Activated B cell treated with CpG ODN at 0.5 μM for 24 hours (primary cell): ENCODE measurements around the gene CCL15. TPM values are rescaled to one million over a fixed set of nuclear protein-coding genes. Genes with fewer than 3 reads are reported as not detected.

Experiments used
- ATAC-seq: fragments of 200-7000 bp; cut with Tn5 transposase; one replicate; pipeline ENCODE4 v1.10.0; 2021; ENCODE audit warnings: low read depth, mild to moderate bottlenecking, moderate library complexity
- CTCF ChIA-PET: fragments of 350-600 bp; sonication (Branson Sonifier 250); formaldehyde crosslinking; loops from one replicate; lab custom pipeline; 2021; ENCODE audit warnings: antibody characterized with exemption; lab: Charles Lee
- POLR2A ChIA-PET: fragments of 350-600 bp; sonication (Branson Sonifier 250); formaldehyde crosslinking; loops from one replicate; lab custom pipeline; 2021; ENCODE audit warnings: antibody characterized with exemption; lab: Charles Lee
- DNase-seq: peaks from one replicate; pipeline ENCODE4 v3.0.0; 2022
- H3K27ac Mint-ChIP-seq: one replicate; pipeline ENCODE4 v1.8.0; 2020; ENCODE audit warnings: mixed read lengths
- H3K27me3 Mint-ChIP-seq: one replicate; pipeline ENCODE4 v1.8.0; 2021; ENCODE audit warnings: mixed read lengths
- H3K36me3 Mint-ChIP-seq: one replicate; pipeline ENCODE4 v1.8.0; 2021; ENCODE audit warnings: low read depth, mixed read lengths
- H3K4me1 Mint-ChIP-seq: one replicate; pipeline ENCODE4 v1.8.0; 2021; ENCODE audit warnings: mixed read lengths
- H3K4me3 Mint-ChIP-seq: one replicate; pipeline ENCODE4 v1.8.0; 2020; ENCODE audit warnings: mild to moderate bottlenecking, mixed read lengths
- H3K9me3 Mint-ChIP-seq: one replicate; pipeline ENCODE4 v1.8.0; 2020; ENCODE audit warnings: mixed read lengths
- intact Hi-C: fragments of 100-400 bp; cut with micrococcal nuclease; formaldehyde crosslinking; loops from one replicate; pipeline ENCODE4 v1.15.1; 2024
- total RNA-seq: library from RNA; stranded (reverse); gene quantifications from 2 replicates; pipeline ENCODE4 v1.2.3, GENCODE V29; 2022
- TF ChIP-seq, protein P1 (sequence below): fragments of 200-600 bp; IDR thresholded peaks from one replicate; pipeline ENCODE4 v1.8.0; 2022; ENCODE audit warnings: antibody characterized with exemption, mild to moderate bottlenecking

The CCL15 gene
- total RNA-seq, 1 donor from 2014 or later: not detected

DNA sequence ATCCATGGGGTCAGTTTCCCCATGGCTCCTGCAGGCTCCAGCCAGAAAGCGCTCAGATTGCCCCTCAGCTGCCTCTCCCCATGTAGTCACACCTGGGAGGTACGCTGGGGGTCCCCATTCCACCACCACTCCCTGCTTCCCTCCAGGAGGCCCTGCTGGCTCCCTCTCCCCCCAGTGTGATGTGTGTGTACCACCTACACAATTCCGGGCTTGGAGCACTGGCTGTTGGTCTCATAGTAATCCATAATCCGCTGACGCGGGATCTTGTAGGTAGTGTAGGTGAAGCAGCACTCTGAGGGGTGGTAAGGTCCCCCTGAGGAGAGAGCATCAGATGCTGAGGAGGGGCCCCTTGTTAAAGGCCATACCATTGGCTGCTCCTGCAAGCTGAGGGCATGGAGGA is 17.2 kb downstream of the CCL15 start:
- TF ChIP-seq, protein P1, sequence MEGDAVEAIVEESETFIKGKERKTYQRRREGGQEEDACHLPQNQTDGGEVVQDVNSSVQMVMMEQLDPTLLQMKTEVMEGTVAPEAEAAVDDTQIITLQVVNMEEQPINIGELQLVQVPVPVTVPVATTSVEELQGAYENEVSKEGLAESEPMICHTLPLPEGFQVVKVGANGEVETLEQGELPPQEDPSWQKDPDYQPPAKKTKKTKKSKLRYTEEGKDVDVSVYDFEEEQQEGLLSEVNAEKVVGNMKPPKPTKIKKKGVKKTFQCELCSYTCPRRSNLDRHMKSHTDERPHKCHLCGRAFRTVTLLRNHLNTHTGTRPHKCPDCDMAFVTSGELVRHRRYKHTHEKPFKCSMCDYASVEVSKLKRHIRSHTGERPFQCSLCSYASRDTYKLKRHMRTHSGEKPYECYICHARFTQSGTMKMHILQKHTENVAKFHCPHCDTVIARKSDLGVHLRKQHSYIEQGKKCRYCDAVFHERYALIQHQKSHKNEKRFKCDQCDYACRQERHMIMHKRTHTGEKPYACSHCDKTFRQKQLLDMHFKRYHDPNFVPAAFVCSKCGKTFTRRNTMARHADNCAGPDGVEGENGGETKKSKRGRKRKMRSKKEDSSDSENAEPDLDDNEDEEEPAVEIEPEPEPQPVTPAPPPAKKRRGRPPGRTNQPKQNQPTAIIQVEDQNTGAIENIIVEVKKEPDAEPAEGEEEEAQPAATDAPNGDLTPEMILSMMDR: no peak
- Mint-ChIP-seq H3K27ac (no peak overlapping the region), H3K36me3 (no peaks in the 10 kb centered on the region), H3K4me3 (no peak overlapping the region), H3K4me1 (peaks cover 2% of the 10 kb centered on the region), H3K9me3 (peaks cover 6% of the 10 kb centered on the region), H3K27me3 (peaks cover 9% of the 10 kb centered on the region)
- DNase-seq (no peak), ATAC-seq (no peak)
- CTCF ChIA-PET: interaction anchor here (2.8 to 19.6 kb wide), 2 partner anchors 89 to 163 kb away, joined by 16 to 481 read pairs; no protein-coding TSS in a partner anchor
- POLR2A ChIA-PET: no interaction called here
- intact Hi-C loops: no loop called here

DNA sequence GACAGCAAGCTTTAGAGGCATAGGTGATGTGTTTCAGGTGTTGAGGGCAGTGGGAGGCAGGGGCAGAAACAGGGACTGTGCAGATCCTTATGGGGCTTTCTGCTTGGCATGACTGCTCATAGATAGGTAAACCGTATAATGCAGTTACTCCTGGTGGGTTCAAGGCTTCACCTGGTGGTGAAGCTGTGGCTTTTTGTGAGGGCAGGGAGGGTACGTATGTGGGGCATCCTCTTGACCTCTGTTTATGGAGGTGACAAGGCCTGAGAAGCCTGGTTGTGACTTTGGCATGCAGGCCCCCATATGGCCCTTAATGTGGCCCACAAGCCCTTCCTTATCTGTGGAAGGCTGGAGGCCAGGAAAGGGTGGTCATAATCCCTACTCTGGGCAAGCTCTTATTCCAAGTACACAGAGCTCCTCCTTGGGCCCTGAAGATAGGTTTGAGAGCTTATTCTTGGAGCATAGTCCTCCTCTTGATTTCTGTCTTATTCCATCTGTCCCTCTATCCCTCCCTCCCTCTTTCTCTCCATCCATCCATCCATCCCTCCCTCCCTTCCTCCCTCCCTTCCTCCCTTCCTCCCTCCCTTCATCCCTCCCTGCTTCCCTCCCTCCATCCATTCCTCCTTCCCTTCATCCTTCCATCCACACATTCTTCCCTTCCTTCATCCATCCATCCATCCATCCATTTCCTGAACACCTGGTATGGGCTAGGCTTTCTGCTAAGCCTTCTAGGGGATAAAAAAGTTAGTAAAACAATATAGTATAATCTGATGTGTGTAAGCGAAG is 18.8 kb downstream of the CCL15 start:
- DNase-seq (no peak), ATAC-seq (no peak)
- POLR2A ChIA-PET: no interaction called here
- no peak overlapping the region for H3K27ac Mint-ChIP-seq
- H3K9me3 Mint-ChIP-seq: no peaks in the 10 kb centered on the region
- H3K36me3 Mint-ChIP-seq: no peaks in the 10 kb centered on the region
- peaks cover 7% of the 10 kb centered on the region for H3K4me1 Mint-ChIP-seq
- CTCF ChIA-PET: interaction anchor here (0.7 to 19.6 kb wide), 10 partner anchors 9 to 500 kb away, joined by 3 to 481 read pairs (median 6); no protein-coding TSS in a partner anchor
- H3K4me3 Mint-ChIP-seq: no peak overlapping the region
- TF ChIP-seq, protein P1: no peak
- peaks cover 11% of the 10 kb centered on the region for H3K27me3 Mint-ChIP-seq
- intact Hi-C loops: loop anchor here (1.0 kb wide), 1 partner anchor 167 kb away; no protein-coding TSS in a partner anchor

DNA sequence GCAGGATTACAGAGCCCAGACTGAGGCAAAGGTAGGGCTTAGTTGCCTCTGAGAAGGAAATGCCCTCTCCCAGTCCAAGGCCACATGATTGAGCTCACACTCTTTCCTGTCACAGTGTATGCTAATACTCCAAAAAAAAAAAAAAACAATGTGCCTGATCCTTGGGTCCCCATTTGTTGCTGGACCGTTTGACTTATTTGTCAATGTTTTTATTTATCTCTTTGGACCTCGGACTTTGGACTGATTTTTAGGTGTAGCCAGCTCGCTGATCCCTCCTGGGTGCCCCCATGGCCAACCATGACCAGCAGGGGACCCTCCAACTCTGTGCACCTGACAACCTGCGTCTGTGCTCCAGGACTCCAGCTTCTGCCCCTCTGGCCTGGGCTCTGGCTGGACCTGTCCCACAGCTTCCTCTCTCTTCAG is 19.4 kb downstream of the CCL15 start:
- POLR2A ChIA-PET: no interaction called here
- DNase-seq: no peak
- no peaks in the 10 kb centered on the region for H3K36me3 Mint-ChIP-seq

DNA sequence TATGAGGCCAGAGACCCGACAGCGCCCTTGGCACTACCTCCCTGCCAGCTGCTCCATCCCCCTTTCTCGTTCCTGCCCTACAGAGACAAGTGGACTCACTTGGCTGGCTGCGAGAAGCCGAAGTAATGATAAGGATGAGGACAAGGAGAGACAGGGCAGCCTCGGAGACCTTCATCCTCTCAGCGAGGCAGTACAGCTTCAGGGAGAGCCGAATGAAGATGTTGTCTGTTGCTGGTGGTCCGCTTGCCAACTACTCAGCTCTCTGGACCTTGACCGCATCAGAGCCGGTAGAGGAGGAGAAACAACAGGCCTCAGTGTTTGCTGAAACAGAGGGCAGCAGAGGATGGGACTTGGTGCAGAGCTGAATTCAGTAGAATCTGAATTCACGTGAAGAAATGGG is 20.1 kb downstream of the CCL15 start, which contains the start of gene CCL16:
Gene CCL16 (minus strand): TSS at position 252 of the 400 bp plus-strand sequence. CDS start 77 bp downstream, at position 175.
- no peaks in the 10 kb centered on the region for H3K9me3 Mint-ChIP-seq
- no peak within 1 kb of the TSS for H3K27ac Mint-ChIP-seq
- H3K4me3 Mint-ChIP-seq: no peak within 1 kb of the TSS
- H3K36me3 Mint-ChIP-seq: no peaks in the 10 kb centered on the region
- DNase-seq: no peak
- POLR2A ChIA-PET: no interaction called here
- H3K4me1 Mint-ChIP-seq: peaks cover 18% of the 10 kb centered on the region
- peaks cover 11% of the 10 kb centered on the region for H3K27me3 Mint-ChIP-seq
- ATAC-seq: no peak
- TF ChIP-seq, protein P1: no peak
- CTCF ChIA-PET: interaction anchor here (1.7 to 19.6 kb wide), 3 partner anchors 12 to 166 kb away, joined by 5 to 481 read pairs (median 9); no protein-coding TSS in a partner anchor
- intact Hi-C loops: no loop called here

More for the DNA sequence above, 19.4 kb downstream of the CCL15 start:
- Mint-ChIP-seq H3K4me1 (peaks cover 12% of the 10 kb centered on the region), H3K27me3 (peaks cover 11% of the 10 kb centered on the region), H3K9me3 (no peaks in the 10 kb centered on the region), H3K27ac (no peak overlapping the region), H3K4me3 (no peak overlapping the region)
- TF ChIP-seq, protein P1: no peak
- intact Hi-C loops: loop anchor here (1.0 kb wide), 1 partner anchor 167 kb away; no protein-coding TSS in a partner anchor
- CTCF ChIA-PET: interaction anchor here (0.7 to 19.6 kb wide), 10 partner anchors 8 to 501 kb away, joined by 3 to 481 read pairs (median 6); no protein-coding TSS in a partner anchor
- ATAC-seq: peak; percentile 54

DNA sequence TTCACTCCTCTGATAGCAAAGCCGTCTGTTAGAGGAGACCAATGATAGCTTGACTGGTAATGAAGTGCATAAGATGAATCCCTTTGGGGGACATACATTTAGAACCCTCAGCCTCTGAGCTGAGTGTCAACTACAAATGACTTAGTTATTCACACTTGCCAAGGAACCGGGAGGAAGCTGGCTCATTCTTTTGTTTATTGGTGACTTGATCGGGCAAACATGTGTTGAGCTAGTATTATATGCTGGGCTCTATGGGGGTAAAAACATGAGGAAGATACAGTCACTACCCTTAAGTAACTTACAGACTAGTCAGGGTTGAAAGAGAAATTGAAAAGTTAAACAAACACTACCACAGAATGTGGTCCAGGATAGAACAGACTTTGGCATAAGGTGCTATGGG is 23.0 kb downstream of the CCL15 start:
- DNase-seq: no peak
- TF ChIP-seq, protein P1: no peak
- Mint-ChIP-seq H3K4me1 (peaks cover 21% of the 10 kb centered on the region), H3K27me3 (peaks cover 10% of the 10 kb centered on the region), H3K27ac (no peak overlapping the region), H3K9me3 (no peaks in the 10 kb centered on the region), H3K36me3 (no peaks in the 10 kb centered on the region), H3K4me3 (no peak overlapping the region)
- ChIA-PET CTCF (interaction anchor here (1.7 to 19.6 kb wide), 3 partner anchors 9 to 169 kb away, joined by 7 to 481 read pairs (median 10); no protein-coding TSS in a partner anchor), POLR2A (no interaction called here)
- intact Hi-C loops: no loop called here
- ATAC-seq: no peak
